Caco-2 (cell line): ENCODE data around the gene FLAD1. TPM values are rescaled to one million over a fixed set of nuclear protein-coding genes. Genes with fewer than 3 reads are reported as not detected.

Source experiments
- BruUV-seq: library from RNA; stranded (reverse); fragments of 400-500 nt; replicated peaks from 2 replicates; lab custom pipeline; 2021; lab: Mats Ljungman, UMichigan
- CTCF ChIA-PET: fragments of 300-600 bp; sonication (Branson Sonifier 250); formaldehyde crosslinking; loops from one replicate; lab custom pipeline; 2022; ENCODE audit warnings: antibody characterized with exemption; lab: Charles Lee
- POLR2A ChIA-PET: fragments of 300-600 bp; sonication (Branson Sonifier 250); formaldehyde crosslinking; loops from one replicate; lab custom pipeline; 2022; ENCODE audit warnings: antibody characterized with exemption; lab: Charles Lee
- DNase-seq, 2 experiments: peaks; one replicate each; pipeline versions ENCODE4 v3.0.0 to v3.0.0-alpha.2; 2020 to 2022
- H3K27me3 ChIP-seq: replicated peaks from 2 replicates; pipeline ENCODE4 v1.6.0; 2011; ENCODE audit warnings: low read length; ENCODE audit not compliant: control insufficient read depth, insufficient read depth
- H3K36me3 ChIP-seq: 2 replicates; pipeline ENCODE4 v1.5.1; 2011; ENCODE audit warnings: low read length; ENCODE audit not compliant: control insufficient read depth, insufficient read depth
- H3K4me1 ChIP-seq: fragments of 250-450 bp; sonication (Bioruptor Pico); 2 replicates; pipeline ENCODE4 v1.5.1; 2020; ENCODE audit warnings: mild to moderate bottlenecking
- H3K4me3 ChIP-seq: 2 replicates; pipeline ENCODE4 v1.5.1; 2011; ENCODE audit warnings: low read depth, mild to moderate bottlenecking, control low read depth, low read length
- H3K9me3 ChIP-seq: fragments of 250-450 bp; sonication (Bioruptor Pico); 2 replicates; pipeline ENCODE4 v1.5.1; 2020; ENCODE audit warnings: mild to moderate bottlenecking, moderate library complexity
- H3K27ac Mint-ChIP-seq: one replicate; pipeline ENCODE4 v1.8.0; 2022; ENCODE audit warnings: mixed read lengths; ENCODE audit not compliant: unreplicated experiment
- H3K27me3 Mint-ChIP-seq: one replicate; pipeline ENCODE4 v1.8.0; 2022; ENCODE audit warnings: mixed read lengths; ENCODE audit not compliant: insufficient read depth, unreplicated experiment
- H3K36me3 Mint-ChIP-seq: one replicate; pipeline ENCODE4 v1.8.0; 2022; ENCODE audit warnings: mild to moderate bottlenecking, mixed read lengths; ENCODE audit not compliant: insufficient read depth, unreplicated experiment
- H3K4me1 Mint-ChIP-seq: one replicate; pipeline ENCODE4 v1.8.0; 2022; ENCODE audit warnings: low read depth, mixed read lengths; ENCODE audit not compliant: unreplicated experiment
- H3K4me3 Mint-ChIP-seq: one replicate; pipeline ENCODE4 v1.8.0; 2022; ENCODE audit warnings: mild to moderate bottlenecking, moderate library complexity, mixed read lengths; ENCODE audit not compliant: unreplicated experiment
- H3K9me3 Mint-ChIP-seq: one replicate; pipeline ENCODE4 v1.8.0; 2022; ENCODE audit warnings: mixed read lengths; ENCODE audit not compliant: unreplicated experiment
- intact Hi-C: fragments of 100-400 bp; cut with micrococcal nuclease; formaldehyde crosslinking; loops from one replicate; pipeline ENCODE4 v1.10.0; 2022; ENCODE audit not compliant: unreplicated experiment
- total RNA-seq: library from RNA; stranded (reverse); gene quantifications from 2 replicates; pipeline ENCODE4 v1.2.3, GENCODE V29; 2022
- TF ChIP-seq, protein P1 (sequence below), 2 experiments: fragments of 200-600 bp in 1 of 2; IDR thresholded peaks; 1 replicate in 1 of 2; 2 replicates in 1 of 2; pipeline versions ENCODE4 v1.5.1 to v1.8.0; 2011 to 2022; ENCODE audit warnings: antibody characterized with exemption in 1 of 2, control low read depth in 1 of 2, inconsistent platforms in 1 of 2, low read depth in 1 of 2, low read length in 1 of 2, mild to moderate bottlenecking in 1 of 2, moderate library complexity in 1 of 2; ENCODE audit not compliant: insufficient read depth in 1 of 2, severe bottlenecking in 1 of 2, unreplicated experiment in 1 of 2

FLAD1 gene
- total RNA-seq, 1 experiment from 2014 or later = 51.3 TPM

DNA sequence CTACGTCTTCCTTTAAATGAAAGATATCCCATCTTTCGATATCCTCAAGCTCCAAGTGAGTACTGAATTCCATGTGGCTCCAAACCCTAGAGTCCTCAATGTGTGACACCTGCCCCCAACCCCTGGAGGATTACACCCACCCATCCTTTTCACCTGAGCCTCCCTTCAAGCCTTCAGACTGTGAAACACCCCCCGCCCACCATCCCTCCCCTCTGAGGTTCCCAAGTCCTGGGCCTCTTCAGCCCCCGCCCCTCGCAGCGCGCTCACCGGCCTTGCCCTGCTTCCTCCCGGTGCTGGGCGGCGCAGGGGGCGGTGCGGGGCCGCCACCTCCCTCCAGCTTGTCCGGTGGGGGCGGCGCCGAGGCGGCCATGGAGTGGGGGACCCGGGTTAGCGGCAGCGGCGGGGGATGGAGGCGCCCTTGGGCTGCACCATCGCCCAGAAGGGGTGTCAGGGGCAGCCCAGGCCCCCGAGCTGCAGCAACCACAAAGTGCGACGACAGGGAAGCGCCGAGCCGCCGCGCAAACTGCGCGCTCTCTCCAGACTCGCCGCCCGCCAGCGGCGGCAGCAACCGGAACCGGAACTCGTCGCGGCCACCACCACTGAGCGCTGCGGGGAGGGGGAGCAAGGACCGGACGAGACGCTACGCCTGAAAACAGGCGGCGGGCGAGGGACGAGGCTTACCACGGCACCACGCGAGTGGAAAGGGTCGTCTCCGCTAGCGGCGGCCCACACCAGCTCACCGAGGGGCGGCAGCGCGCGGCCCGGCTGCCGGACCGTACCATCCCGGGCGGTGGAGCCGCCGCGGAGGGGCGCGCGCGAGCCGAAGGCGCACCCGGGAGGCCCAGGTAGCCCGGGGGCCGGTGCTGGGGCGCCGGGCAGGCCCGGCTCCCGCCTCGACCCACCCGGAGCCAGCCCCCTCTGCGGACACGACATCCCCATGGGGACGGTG lies 21.7 kb upstream of the FLAD1 start, which contains the start of gene PYGO2:
Gene PYGO2, minus strand, starts transcription at position 576 of the 949 bp plus-strand sequence. Its CDS starts 206 bp downstream, at position 370.
- H3K4me1 ChIP-seq = peaks cover 14% of the 10 kb centered on the region
- peaks cover 4% of the 10 kb centered on the region for H3K36me3 ChIP-seq
- Mint-ChIP-seq H3K27ac (peak within 1 kb of the TSS; percentile 81), H3K27me3 (no peaks in the 10 kb centered on the region), H3K4me1 (peaks cover 18% of the 10 kb centered on the region), H3K4me3 (peak within 1 kb of the TSS; percentile 88), H3K36me3 (peaks cover 58% of the 10 kb centered on the region), H3K9me3 (no peaks in the 10 kb centered on the region)
- no TSS peak for BruUV-seq
- CTCF ChIA-PET = interaction anchor here (0.6 to 1.6 kb wide), 11 partner anchors 9 to 124 kb away, joined by 3 to 17 read pairs (median 6); partner anchors contain the start of genes CKS1B and FLAD1
- peak within 1 kb of the TSS; percentile 95 for H3K4me3 ChIP-seq
- TF ChIP-seq, protein P1, sequence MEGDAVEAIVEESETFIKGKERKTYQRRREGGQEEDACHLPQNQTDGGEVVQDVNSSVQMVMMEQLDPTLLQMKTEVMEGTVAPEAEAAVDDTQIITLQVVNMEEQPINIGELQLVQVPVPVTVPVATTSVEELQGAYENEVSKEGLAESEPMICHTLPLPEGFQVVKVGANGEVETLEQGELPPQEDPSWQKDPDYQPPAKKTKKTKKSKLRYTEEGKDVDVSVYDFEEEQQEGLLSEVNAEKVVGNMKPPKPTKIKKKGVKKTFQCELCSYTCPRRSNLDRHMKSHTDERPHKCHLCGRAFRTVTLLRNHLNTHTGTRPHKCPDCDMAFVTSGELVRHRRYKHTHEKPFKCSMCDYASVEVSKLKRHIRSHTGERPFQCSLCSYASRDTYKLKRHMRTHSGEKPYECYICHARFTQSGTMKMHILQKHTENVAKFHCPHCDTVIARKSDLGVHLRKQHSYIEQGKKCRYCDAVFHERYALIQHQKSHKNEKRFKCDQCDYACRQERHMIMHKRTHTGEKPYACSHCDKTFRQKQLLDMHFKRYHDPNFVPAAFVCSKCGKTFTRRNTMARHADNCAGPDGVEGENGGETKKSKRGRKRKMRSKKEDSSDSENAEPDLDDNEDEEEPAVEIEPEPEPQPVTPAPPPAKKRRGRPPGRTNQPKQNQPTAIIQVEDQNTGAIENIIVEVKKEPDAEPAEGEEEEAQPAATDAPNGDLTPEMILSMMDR (IDR thresholded peaks at IDR 0.05; ENCODE audit: insufficient read depth in 1 of 2, low read depth in 1 of 2, low read length in 1 of 2, severe bottlenecking in 1 of 2, unreplicated experiment in 1 of 2) = peak; percentile 23 to 55
- POLR2A ChIA-PET = interaction anchor here (0.5 to 2.1 kb wide), 13 partner anchors 9 to 741 kb away, joined by 3 to 20 read pairs (median 6); partner anchors contain the start of genes CKS1B, FLAD1, LENEP and PMVK
- no peaks in the 10 kb centered on the region for H3K9me3 ChIP-seq
- DNase-seq = peak; percentile 87 to 90
- no peaks in the 10 kb centered on the region for H3K27me3 ChIP-seq
- intact Hi-C loops = loop anchor here (1.0 kb wide), 3 partner anchors 11 to 39 kb away; no protein-coding TSS in a partner anchor

DNA sequence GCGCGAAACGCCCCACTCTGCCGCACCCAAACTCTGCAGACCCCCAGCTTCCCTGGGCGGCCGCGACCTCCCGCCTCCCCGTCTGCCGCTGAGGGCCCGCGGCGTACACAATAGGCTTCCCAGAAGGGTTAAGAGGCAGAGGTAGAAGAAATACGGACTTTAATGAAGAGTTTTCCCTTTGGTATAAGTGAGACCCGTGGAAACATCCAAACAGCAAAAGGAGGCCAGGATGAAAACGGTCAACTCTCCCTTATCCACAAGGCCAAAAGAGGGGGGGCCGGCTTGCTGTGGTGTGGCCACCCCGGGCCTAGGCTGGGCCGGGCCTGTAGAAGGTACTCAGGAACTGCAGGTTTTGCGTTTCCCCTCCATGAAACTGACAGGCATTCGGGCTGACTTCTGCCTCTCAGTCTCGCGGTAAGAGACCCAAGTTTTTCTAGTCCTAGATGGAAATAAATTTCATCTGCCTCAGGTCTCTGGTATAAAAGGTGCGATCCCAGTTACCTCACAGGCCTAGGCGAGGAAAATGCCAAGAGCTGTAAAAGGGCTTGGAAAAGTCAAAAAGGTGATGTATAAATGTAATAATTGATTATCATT lies 20.9 kb upstream of the FLAD1 start:
- Histone ChIP-seq H3K27me3 (no peaks in the 10 kb centered on the region), H3K4me3 (peak overlapping the region; percentile 95), H3K9me3 (no peaks in the 10 kb centered on the region), H3K4me1 (peaks cover 6% of the 10 kb centered on the region; the same call in 1 of the 2 replicates), H3K36me3 (peaks cover 4% of the 10 kb centered on the region)
- H3K27me3 Mint-ChIP-seq = no peaks in the 10 kb centered on the region
- peaks cover 13% of the 10 kb centered on the region for H3K4me1 Mint-ChIP-seq
- no peaks in the 10 kb centered on the region for H3K9me3 Mint-ChIP-seq
- TSS peak; percentile 74 for BruUV-seq
- POLR2A ChIA-PET = interaction anchor here (0.7 to 2.1 kb wide), 5 partner anchors 8 to 37 kb away, joined by 5 to 20 read pairs (median 11); partner anchors contain the start of genes CKS1B, PMVK and SHC1
- CTCF ChIA-PET = interaction anchor here (0.9 to 1.6 kb wide), 3 partner anchors 12 to 95 kb away, joined by 4 to 15 read pairs (median 8); partner anchors contain the start of gene CKS1B
- peaks cover 53% of the 10 kb centered on the region for H3K36me3 Mint-ChIP-seq
- H3K4me3 Mint-ChIP-seq = peak overlapping the region; percentile 88
- no peak for DNase-seq
- intact Hi-C loops = no loop called here
- H3K27ac Mint-ChIP-seq = peak overlapping the region; percentile 81
- TF ChIP-seq, protein P1 (IDR thresholded peaks at IDR 0.05; ENCODE audit: insufficient read depth in 1 of 2, low read depth in 1 of 2, low read length in 1 of 2, severe bottlenecking in 1 of 2, unreplicated experiment in 1 of 2) = no peak
